ENCODE data around the gene ABCC3. TPM values are rescaled to one million over a fixed set of nuclear protein-coding genes. Genes with fewer than 3 reads are reported as not detected.

The ABCC3 gene
- total RNA-seq, 4 donors from 2014 or later, result 1.5 to 19.2 (median 7.3) TPM

GRCh38 chr17:50728112-50728429, 93.4 kb downstream of the ABCC3 start:
- Histone ChIP-seq H3K4me3 (no peak overlapping the region), H3K4me1 (peaks cover 0 to 94% (median 60%) of the 10 kb centered on the region in 4 donors), H3K27me3 (no peaks in the 10 kb centered on the region), H3K36me3 (no peaks in the 10 kb centered on the region), H3K27ac (no peak overlapping the region), H3K9me3 (no peaks in the 10 kb centered on the region)
- DNase-seq (ENCODE audit: low spot score in 2 of 2), result no peak
- TF ChIP-seq CTCF (IDR thresholded peaks at IDR 0.05) (no peak), POLR2A (IDR thresholded peaks at IDR 0.05) (no peak), EP300 (IDR thresholded peaks at IDR 0.05) (no peak)
- 83 to 88% methylated on average over 2 of the region's 2 CpGs for WGBS, 2 donors

- peaks cover 0 to 91% (median 53%) of the 10 kb centered on the region in 4 donors for H3K4me1 ChIP-seq
- TF ChIP-seq POLR2A (IDR thresholded peaks at IDR 0.05), result no peak
- TF ChIP-seq EP300 (IDR thresholded peaks at IDR 0.05), result no peak
- TF ChIP-seq CTCF (IDR thresholded peaks at IDR 0.05), result no peak
- H3K27ac ChIP-seq, result no peak overlapping the region
Observed at GRCh38 chr17:50728881-50729765, 94.4 kb downstream of the ABCC3 start.

GRCh38 chr17:50731575-50732460, 97.1 kb downstream of the ABCC3 start:
- TF ChIP-seq POLR2A (IDR thresholded peaks at IDR 0.05), result no peak
- no peak for DNase-seq (ENCODE audit: low spot score in 2 of 2)
- Histone ChIP-seq H3K27me3 (no peaks in the 10 kb centered on the region), H3K36me3 (no peaks in the 10 kb centered on the region), H3K4me1 (peaks cover 0 to 86% (median 38%) of the 10 kb centered on the region in 4 donors), H3K4me3 (no peak overlapping the region), H3K9me3 (no peaks in the 10 kb centered on the region), H3K27ac (no peak overlapping the region)
- WGBS, 2 donors, result 67 to 71% methylated on average over 7 of the region's 7 CpGs

More at GRCh38 chr17:50728881-50729765, 94.4 kb downstream of the ABCC3 start:
- H3K36me3 ChIP-seq, result no peaks in the 10 kb centered on the region
- WGBS, 2 donors, result 48 to 57% methylated on average over 5 of the region's 5 CpGs
- no peaks in the 10 kb centered on the region for H3K9me3 ChIP-seq
- H3K27me3 ChIP-seq, result no peaks in the 10 kb centered on the region
- no peak overlapping the region for H3K4me3 ChIP-seq
- DNase-seq (ENCODE audit: low spot score in 2 of 2), result no peak

- Histone ChIP-seq H3K9me3 (no peaks in the 10 kb centered on the region), H3K4me1 (peaks cover 0 to 83% (median 16%) of the 10 kb centered on the region in 4 donors), H3K36me3 (peaks cover 0 to 16% (median 0%) of the 10 kb centered on the region in 3 donors), H3K27me3 (no peaks in the 10 kb centered on the region), H3K27ac (no peak overlapping the region), H3K4me3 (no peak overlapping the region)
- DNase-seq (ENCODE audit: low spot score in 2 of 2), result no peak
- TF ChIP-seq POLR2A (IDR thresholded peaks at IDR 0.05) (no peak), EP300 (IDR thresholded peaks at IDR 0.05) (no peak), CTCF (IDR thresholded peaks at IDR 0.05) (no peak)
- WGBS, 2 donors, result 81% methylated on average over 3 of the region's 3 CpGs
Observed at GRCh38 chr17:50735287-50735686, 100.6 kb downstream of the ABCC3 start.

GRCh38 chr17:50737118-50737698, 102.5 kb downstream of the ABCC3 start:
- Histone ChIP-seq H3K36me3 (peaks cover 0 to 35% (median 10%) of the 10 kb centered on the region in 3 donors), H3K27me3 (no peaks in the 10 kb centered on the region), H3K27ac (no peak overlapping the region), H3K4me1 (peaks cover 0 to 64% (median under 1%) of the 10 kb centered on the region in 4 donors), H3K4me3 (no peak overlapping the region), H3K9me3 (no peaks in the 10 kb centered on the region)
- no peak for DNase-seq (ENCODE audit: low spot score in 2 of 2)
- 86 to 92% methylated on average over 2 of the region's 2 CpGs for WGBS, 2 donors
- TF ChIP-seq POLR2A (IDR thresholded peaks at IDR 0.05), result no peak
- TF ChIP-seq CTCF (IDR thresholded peaks at IDR 0.05), result no peak
- no peak for TF ChIP-seq EP300 (IDR thresholded peaks at IDR 0.05)
